Mesenchymal stem cell (in vitro differentiated cells and primary cell): ENCODE measurements around the gene ADTRP.

Experiments used
- DNase-seq: peaks from one replicate; pipeline ENCODE4 v3.0.0-alpha.2; 2013
- H2AFZ ChIP-seq: one replicate; pipeline ENCODE4 v1.6.1; 2013; ENCODE audit warnings: low read depth, mild to moderate bottlenecking, control low read depth, inconsistent platforms, low read length, moderate library complexity
- H2AK5ac ChIP-seq: 2 replicates; pipeline ENCODE4 v1.6.1; 2013; ENCODE audit warnings: low read length, moderate library complexity, mild to moderate bottlenecking, inconsistent platforms; ENCODE audit not compliant: severe bottlenecking
- H2BK120ac ChIP-seq: one replicate; pipeline ENCODE4 v1.6.1; 2013; ENCODE audit warnings: low read depth, mild to moderate bottlenecking, inconsistent platforms, low read length, moderate library complexity
- H2BK12ac ChIP-seq, 2 experiments: one replicate each; pipeline ENCODE4 v1.6.1; 2013; ENCODE audit warnings: inconsistent platforms in 2 of 2, low read length in 2 of 2, mild to moderate bottlenecking in 2 of 2, moderate library complexity in 2 of 2, control low read depth in 1 of 2
- H2BK15ac ChIP-seq: one replicate; pipeline ENCODE4 v1.6.1; 2013; ENCODE audit warnings: mild to moderate bottlenecking, low read depth, inconsistent platforms; ENCODE audit not compliant: poor library complexity, severe bottlenecking
- H2BK5ac ChIP-seq: 2 replicates; pipeline ENCODE4 v1.6.1; 2013; ENCODE audit warnings: low read depth, mild to moderate bottlenecking, low read length, control low read depth, inconsistent platforms; ENCODE audit not compliant: poor library complexity, severe bottlenecking
- H3K14ac ChIP-seq, 2 experiments: one replicate each; pipeline ENCODE4 v1.6.1; 2013; ENCODE audit warnings: inconsistent platforms in 2 of 2, low read length in 2 of 2, control low read depth in 1 of 2, mild to moderate bottlenecking in 1 of 2, moderate library complexity in 1 of 2
- H3K18ac ChIP-seq, 2 experiments: one replicate each; pipeline ENCODE4 v1.6.1; 2013; ENCODE audit warnings: inconsistent platforms in 2 of 2, low read length in 2 of 2, control low read depth in 1 of 2, low read depth in 1 of 2, mild to moderate bottlenecking in 1 of 2
- H3K23ac ChIP-seq, 2 experiments: one replicate each; pipeline ENCODE4 v1.6.1; 2013; ENCODE audit warnings: inconsistent platforms in 2 of 2, low read length in 2 of 2, mild to moderate bottlenecking in 2 of 2, moderate library complexity in 2 of 2, control low read depth in 1 of 2
- H3K27ac ChIP-seq: 2 replicates; pipeline ENCODE4 v1.5.1; 2013; ENCODE audit warnings: mild to moderate bottlenecking, moderate library complexity, low read length, control low read depth, inconsistent platforms; ENCODE audit not compliant: poor library complexity, severe bottlenecking
- H3K27me3 ChIP-seq, 2 experiments: 2 replicates each; pipeline versions ENCODE4 v1.6.1 to v1.7.0; 2013; ENCODE audit warnings: low read length in 2 of 2, mild to moderate bottlenecking in 2 of 2, moderate library complexity in 2 of 2, control low read depth in 1 of 2, inconsistent platforms in 1 of 2; ENCODE audit not compliant: control insufficient read depth in 1 of 2, insufficient read depth in 1 of 2
- H3K36me3 ChIP-seq, 2 experiments: 2 replicates each; pipeline versions ENCODE4 v1.6.1 to v1.7.0; 2013; ENCODE audit warnings: low read length in 2 of 2, control low read depth in 1 of 2, inconsistent platforms in 1 of 2, low read depth in 1 of 2, mild to moderate bottlenecking in 1 of 2; ENCODE audit not compliant: insufficient read depth in 2 of 2, control insufficient read depth in 1 of 2
- H3K4ac ChIP-seq, 2 experiments: one replicate each; pipeline ENCODE4 v1.6.1; 2013; ENCODE audit warnings: inconsistent platforms in 2 of 2, low read length in 2 of 2, mild to moderate bottlenecking in 2 of 2, moderate library complexity in 2 of 2, control low read depth in 1 of 2, low read depth in 1 of 2
- H3K4me1 ChIP-seq: 2 replicates; pipeline ENCODE4 v1.6.1; 2013; ENCODE audit warnings: low read depth, low read length, control low read depth; ENCODE audit not compliant: control insufficient read depth, insufficient read depth
- H3K4me2 ChIP-seq: 2 replicates; pipeline ENCODE4 v1.6.1; 2013; ENCODE audit warnings: low read length, mild to moderate bottlenecking, inconsistent platforms; ENCODE audit not compliant: poor library complexity, severe bottlenecking
- H3K4me3 ChIP-seq, 2 experiments: 2 replicates each; pipeline versions ENCODE4 v1.5.1 to v1.7.0; 2013; ENCODE audit warnings: low read length in 2 of 2, mild to moderate bottlenecking in 2 of 2, control low read depth in 1 of 2, low read depth in 1 of 2; ENCODE audit not compliant: insufficient read depth in 1 of 2
- H3K79me1 ChIP-seq: replicated peaks from 2 replicates; pipeline ENCODE4 v1.6.1; 2013; ENCODE audit warnings: mild to moderate bottlenecking, control low read depth, low read length, inconsistent platforms; ENCODE audit not compliant: poor library complexity, severe bottlenecking
- H3K9ac ChIP-seq: 2 replicates; pipeline ENCODE4 v1.7.0; 2013; ENCODE audit warnings: mild to moderate bottlenecking, low read length, moderate library complexity
- H3K9me3 ChIP-seq: 2 replicates; pipeline ENCODE4 v1.7.0; 2013; ENCODE audit warnings: mild to moderate bottlenecking, low read length; ENCODE audit not compliant: control insufficient read depth
- H4K8ac ChIP-seq: one replicate; pipeline ENCODE4 v1.6.1; 2013; ENCODE audit warnings: inconsistent platforms, mild to moderate bottlenecking, low read length, moderate library complexity
- H4K91ac ChIP-seq: one replicate; pipeline ENCODE4 v1.6.1; 2013; ENCODE audit warnings: mild to moderate bottlenecking, low read length, inconsistent platforms
- WGBS: methylation state at CpG from one replicate; pipeline ENCODE4 v1.1.7; 2013; ENCODE audit warnings: mixed read lengths; 5-methylcytosine and 5-hydroxymethylcytosine counted together

ADTRP gene

GRCh38 chr6:11714798-11715285 is 63.8 kb downstream of the ADTRP start:
- no peak overlapping the region for H3K4me2 ChIP-seq
- H3K27me3 ChIP-seq, result no peaks in the 10 kb centered on the region
- H2BK120ac ChIP-seq, result no peak overlapping the region
- no peak overlapping the region for H3K9ac ChIP-seq
- H3K36me3 ChIP-seq, result peaks cover 0 to 16% of the 10 kb centered on the region in 2 experiments
- DNase-seq, result no peak
- H3K4me1 ChIP-seq, result peaks cover 4% of the 10 kb centered on the region
- H4K8ac ChIP-seq, result no peak overlapping the region
- no peak overlapping the region for H3K14ac ChIP-seq
- H2AK5ac ChIP-seq, result no peak overlapping the region
- H3K9me3 ChIP-seq, result no peaks in the 10 kb centered on the region
- H3K23ac ChIP-seq, result no peak overlapping the region
- peak overlapping the region in 1 of 2 experiments; percentile 79 for H3K18ac ChIP-seq
- H2BK15ac ChIP-seq, result no peak overlapping the region
- H2BK5ac ChIP-seq, result no peak overlapping the region
- H2BK12ac ChIP-seq, result peak overlapping the region; percentile 11 to 66
- H3K27ac ChIP-seq, result no peak overlapping the region
- H3K4ac ChIP-seq, result no peak overlapping the region
- no peaks in the 10 kb centered on the region for H3K79me1 ChIP-seq
- peak overlapping the region; percentile 74 for H4K91ac ChIP-seq
- no peak overlapping the region for H2AFZ ChIP-seq
- no peak overlapping the region for H3K4me3 ChIP-seq

- no peak overlapping the region for H3K27ac ChIP-seq
- no peak overlapping the region for H2AFZ ChIP-seq
- H3K18ac ChIP-seq, result peak overlapping the region in 1 of 2 experiments; percentile 79
- WGBS, result 56% methylated on average over 4 of the region's 6 CpGs
- H3K4me2 ChIP-seq, result no peak overlapping the region
- DNase-seq, result no peak
- no peak overlapping the region for H3K4me3 ChIP-seq
- H2BK15ac ChIP-seq, result no peak overlapping the region
- no peak overlapping the region for H3K4ac ChIP-seq
- H3K36me3 ChIP-seq, result peaks cover 0 to 16% of the 10 kb centered on the region in 2 experiments
- no peak overlapping the region for H3K23ac ChIP-seq
- peaks cover 4% of the 10 kb centered on the region for H3K4me1 ChIP-seq
- no peaks in the 10 kb centered on the region for H3K27me3 ChIP-seq
- no peaks in the 10 kb centered on the region for H3K79me1 ChIP-seq
- H3K14ac ChIP-seq, result no peak overlapping the region
- H2BK12ac ChIP-seq, result peak overlapping the region; percentile 11 to 66
- no peak overlapping the region for H2BK120ac ChIP-seq
- peak overlapping the region; percentile 74 for H4K91ac ChIP-seq
- H3K9me3 ChIP-seq, result no peaks in the 10 kb centered on the region
- no peak overlapping the region for H2BK5ac ChIP-seq
- no peak overlapping the region for H3K9ac ChIP-seq
- no peak overlapping the region for H4K8ac ChIP-seq
- H2AK5ac ChIP-seq, result no peak overlapping the region
Measured at GRCh38 chr6:11714116-11714797, 64.3 kb downstream of the ADTRP start.

- H2BK12ac ChIP-seq, result no peak overlapping the region
- no peaks in the 10 kb centered on the region for H3K79me1 ChIP-seq
- H2BK5ac ChIP-seq, result no peak overlapping the region
- peaks cover 4% of the 10 kb centered on the region for H3K4me1 ChIP-seq
- H3K23ac ChIP-seq, result no peak overlapping the region
- H2BK15ac ChIP-seq, result no peak overlapping the region
- H4K8ac ChIP-seq, result no peak overlapping the region
- no peak overlapping the region for H3K4ac ChIP-seq
- H3K27me3 ChIP-seq, result no peaks in the 10 kb centered on the region
- no peaks in the 10 kb centered on the region for H3K9me3 ChIP-seq
- DNase-seq, result peak; percentile 55
- peak overlapping the region; percentile 31 for H3K9ac ChIP-seq
- no peak overlapping the region for H4K91ac ChIP-seq
- H3K27ac ChIP-seq, result no peak overlapping the region
- peaks cover 0 to 10% of the 10 kb centered on the region in 2 experiments for H3K36me3 ChIP-seq
- H3K4me3 ChIP-seq, result no peak overlapping the region
- 88% methylated on average over 6 of the region's 6 CpGs for WGBS
- H2AFZ ChIP-seq, result no peak overlapping the region
- H3K4me2 ChIP-seq, result no peak overlapping the region
- H3K18ac ChIP-seq, result no peak overlapping the region
- H2BK120ac ChIP-seq, result no peak overlapping the region
- no peak overlapping the region for H2AK5ac ChIP-seq
- no peak overlapping the region for H3K14ac ChIP-seq
Measured at GRCh38 chr6:11712760-11713159, 65.8 kb downstream of the ADTRP start.

- H3K27ac ChIP-seq, result no peak overlapping the region
- peak; percentile 24 for DNase-seq
- no peaks in the 10 kb centered on the region for H3K79me1 ChIP-seq
- H3K27me3 ChIP-seq, result no peaks in the 10 kb centered on the region
- no peak overlapping the region for H3K14ac ChIP-seq
- H2BK120ac ChIP-seq, result no peak overlapping the region
- no peak overlapping the region for H3K4me3 ChIP-seq
- H2AK5ac ChIP-seq, result no peak overlapping the region
- 78% methylated on average over 7 of the region's 10 CpGs for WGBS
- H3K36me3 ChIP-seq, result peaks cover 0 to 9% of the 10 kb centered on the region in 2 experiments
- H3K4me2 ChIP-seq, result no peak overlapping the region
- H3K23ac ChIP-seq, result no peak overlapping the region
- peaks cover 4% of the 10 kb centered on the region for H3K4me1 ChIP-seq
- no peak overlapping the region for H2BK5ac ChIP-seq
- H2AFZ ChIP-seq, result no peak overlapping the region
- H3K9me3 ChIP-seq, result no peaks in the 10 kb centered on the region
- no peak overlapping the region for H3K18ac ChIP-seq
- no peak overlapping the region for H3K4ac ChIP-seq
- H2BK12ac ChIP-seq, result no peak overlapping the region
- H4K8ac ChIP-seq, result no peak overlapping the region
- no peak overlapping the region for H2BK15ac ChIP-seq
- peak overlapping the region; percentile 18 for H3K9ac ChIP-seq
- no peak overlapping the region for H4K91ac ChIP-seq
Measured at GRCh38 chr6:11711984-11712711, 66.5 kb downstream of the ADTRP start.
